IMR-90 (cell line): ENCODE measurements around the gene SLC39A11. TPM values are rescaled to one million over a fixed set of nuclear protein-coding genes. Genes with fewer than 3 reads are reported as not detected.

Experiments used
- ATAC-seq: fragments of 200-7000 bp; cut with Tn5 transposase; 2 replicates; pipeline ENCODE4 v1.9.1; 2020; ENCODE audit warnings: low read depth, mild to moderate bottlenecking, moderate library complexity
- BruUV-seq: library from RNA; stranded (reverse); fragments of 400-500 nt; replicated peaks from 2 replicates; lab custom pipeline; 2021; lab: Mats Ljungman, UMichigan
- CTCF ChIA-PET: fragments of 300-600 bp; formaldehyde crosslinking; extraction: SDS; loops from one replicate; lab custom pipeline; 2021; ENCODE audit warnings: antibody characterized with exemption; lab: Yijun Ruan, JAX
- POLR2A ChIA-PET: fragments of 300-600 bp; sonication (Branson Sonifier 250); formaldehyde crosslinking; loops from one replicate; lab custom pipeline; 2022; ENCODE audit warnings: antibody characterized with exemption; ENCODE audit not compliant: unreplicated experiment; lab: Charles Lee
- DNase-seq: peaks from one replicate; pipeline ENCODE4 v3.0.0; 2013
- H2AFZ ChIP-seq: replicated peaks from 2 replicates; pipeline ENCODE3; 2013; ENCODE audit warnings: low read length, mild to moderate bottlenecking; ENCODE audit not compliant: poor library complexity
- H2AK5ac ChIP-seq: 2 replicates; pipeline ENCODE4 v1.6.1; 2013; ENCODE audit warnings: low read depth, low read length, inconsistent platforms
- H2AK9ac ChIP-seq: replicated peaks from 2 replicates; pipeline ENCODE3; 2013; ENCODE audit warnings: mild to moderate bottlenecking, low read depth, low read length, moderate library complexity; ENCODE audit not compliant: poor library complexity
- H2BK120ac ChIP-seq: 2 replicates; pipeline ENCODE4 v1.6.1; 2013; ENCODE audit warnings: low read depth, low read length, inconsistent platforms
- H2BK15ac ChIP-seq: 3 replicates; pipeline ENCODE4 v1.6.1; 2013; ENCODE audit warnings: low read depth, low read length, inconsistent platforms
- H2BK20ac ChIP-seq: 2 replicates; pipeline ENCODE4 v1.6.1; 2013; ENCODE audit warnings: low read depth, mild to moderate bottlenecking, inconsistent platforms, low read length, moderate library complexity
- H2BK5ac ChIP-seq: 2 replicates; pipeline ENCODE4 v1.6.1; 2013; ENCODE audit warnings: mild to moderate bottlenecking, low read depth, low read length, inconsistent platforms; ENCODE audit not compliant: poor library complexity, severe bottlenecking
- H3K14ac ChIP-seq: replicated peaks from 2 replicates; pipeline ENCODE4 v1.6.1; 2013; ENCODE audit warnings: low read depth, low read length, inconsistent platforms
- H3K18ac ChIP-seq: 2 replicates; pipeline ENCODE4 v1.6.1; 2013; ENCODE audit warnings: low read depth, low read length, control low read depth
- H3K23ac ChIP-seq: 2 replicates; pipeline ENCODE4 v1.6.1; 2013; ENCODE audit warnings: low read depth, low read length, inconsistent platforms
- H3K27ac ChIP-seq: 2 replicates; pipeline ENCODE4 v1.5.1; 2013; ENCODE audit warnings: mild to moderate bottlenecking, control low read depth, low read length; ENCODE audit not compliant: insufficient read depth
- H3K27me3 ChIP-seq: 2 replicates; pipeline ENCODE4 v1.6.1; 2013; ENCODE audit warnings: low read length; ENCODE audit not compliant: control insufficient read depth, insufficient read depth
- H3K36me3 ChIP-seq: 2 replicates; pipeline ENCODE4 v1.6.1; 2013; ENCODE audit warnings: low read length, mixed read lengths; ENCODE audit not compliant: control insufficient read depth, insufficient read depth
- H3K4ac ChIP-seq: 2 replicates; pipeline ENCODE4 v1.6.1; 2013; ENCODE audit warnings: low read depth, low read length, inconsistent platforms
- H3K4me1 ChIP-seq: 2 replicates; pipeline ENCODE4 v1.6.1; 2013; ENCODE audit warnings: low read length, mixed read lengths; ENCODE audit not compliant: control insufficient read depth, insufficient read depth
- H3K4me2 ChIP-seq: 2 replicates; pipeline ENCODE4 v1.6.1; 2013; ENCODE audit warnings: low read depth, mild to moderate bottlenecking, control low read depth, low read length, moderate library complexity
- H3K4me3 ChIP-seq: 2 replicates; pipeline ENCODE4 v1.5.1; 2013; ENCODE audit warnings: low read depth, mild to moderate bottlenecking, control low read depth, low read length, moderate library complexity; ENCODE audit not compliant: insufficient read depth
- H3K56ac ChIP-seq: 2 replicates; pipeline ENCODE4 v1.6.1; 2013; ENCODE audit warnings: low read length, inconsistent platforms; ENCODE audit not compliant: insufficient read depth; ENCODE audit errors: extremely low read depth
- H3K79me1 ChIP-seq, 2 experiments: 2 replicates each; pipeline ENCODE4 v1.6.1; 2013; ENCODE audit warnings: low read length in 2 of 2, inconsistent platforms in 1 of 2, low read depth in 1 of 2
- H3K9ac ChIP-seq: 2 replicates; pipeline ENCODE4 v1.6.1; 2013; ENCODE audit warnings: low read depth, low read length, control low read depth
- H3K9me1 ChIP-seq: 2 replicates; pipeline ENCODE4 v1.6.1; 2013; ENCODE audit warnings: low read length, inconsistent platforms; ENCODE audit not compliant: insufficient read depth
- H3K9me3 ChIP-seq: 2 replicates; pipeline ENCODE4 v1.6.1; 2013; ENCODE audit warnings: low read length; ENCODE audit not compliant: control insufficient read depth, insufficient read depth
- H4K20me1 ChIP-seq: 2 replicates; pipeline ENCODE4 v1.6.1; 2013; ENCODE audit warnings: low read length, inconsistent platforms; ENCODE audit not compliant: insufficient read depth
- H4K5ac ChIP-seq: 2 replicates; pipeline ENCODE4 v1.6.1; 2013; ENCODE audit warnings: mild to moderate bottlenecking, low read depth, low read length, control low read depth
- H4K8ac ChIP-seq, 2 experiments: 2 replicates each; pipeline ENCODE4 v1.6.1; 2013; ENCODE audit warnings: low read depth in 2 of 2, low read length in 2 of 2, control low read depth in 1 of 2, inconsistent platforms in 1 of 2
- H4K91ac ChIP-seq: 2 replicates; pipeline ENCODE4 v1.6.1; 2013; ENCODE audit warnings: low read depth, low read length, inconsistent platforms; ENCODE audit not compliant: insufficient read depth
- BHLHE40 ChIP-seq: fragments of 150-350 bp; IDR thresholded peaks from 2 replicates; pipeline ENCODE4 v1.6.1; 2016; ENCODE audit warnings: mild to moderate bottlenecking, low read depth, low read length
- CEBPB ChIP-seq: IDR thresholded peaks from 2 replicates; pipeline ENCODE4 v1.6.1; 2012; ENCODE audit warnings: low read depth, low read length, improper control_type of control experiment
- CHD1 ChIP-seq: IDR thresholded peaks from 2 replicates; pipeline ENCODE4 v1.6.1; 2012; ENCODE audit warnings: low read depth, low read length, improper control_type of control experiment
- CTCF ChIP-seq: conservative IDR thresholded peaks from 2 replicates; pipeline ENCODE4 v1.5.1; 2012; ENCODE audit warnings: mild to moderate bottlenecking, low read depth, low read length, improper control_type of control experiment
- ELK1 ChIP-seq: fragments of 150-350 bp; IDR thresholded peaks from 2 replicates; pipeline ENCODE4 v1.6.1; 2016; ENCODE audit warnings: low read depth, mild to moderate bottlenecking, low read length, moderate library complexity, borderline replicate concordance
- FOS ChIP-seq: fragments of 150-350 bp; IDR thresholded peaks from 2 replicates; pipeline ENCODE4 v1.6.1; 2016; ENCODE audit warnings: low read depth, low read length
- MAFK ChIP-seq: IDR thresholded peaks from 2 replicates; pipeline ENCODE4 v1.6.1; 2012; ENCODE audit warnings: low read depth, low read length, improper control_type of control experiment
- MAZ ChIP-seq: IDR thresholded peaks from 2 replicates; pipeline ENCODE4 v1.6.1; 2012; ENCODE audit warnings: low read depth, mild to moderate bottlenecking, low read length, improper control_type of control experiment, moderate library complexity, borderline replicate concordance
- MXI1 ChIP-seq: IDR thresholded peaks from 2 replicates; pipeline ENCODE4 v1.6.1; 2012; ENCODE audit warnings: low read depth, mild to moderate bottlenecking, low read length, moderate library complexity, borderline replicate concordance
- NFE2L2 ChIP-seq: fragments of 150-350 bp; IDR thresholded peaks from 2 replicates; pipeline ENCODE4 v1.6.1; 2016; ENCODE audit warnings: low read depth, mild to moderate bottlenecking, low read length
- POLR2A ChIP-seq: IDR thresholded peaks from 2 replicates; pipeline ENCODE4 v1.6.1; 2012; ENCODE audit warnings: mild to moderate bottlenecking, low read depth, low read length
- RAD21 ChIP-seq: IDR thresholded peaks from 2 replicates; pipeline ENCODE4 v1.6.1; 2012; ENCODE audit warnings: low read length, improper control_type of control experiment
- RCOR1 ChIP-seq: IDR thresholded peaks from 2 replicates; pipeline ENCODE4 v1.6.1; 2012; ENCODE audit warnings: mild to moderate bottlenecking, low read length, improper control_type of control experiment; ENCODE audit not compliant: insufficient replicate concordance
- RFX5 ChIP-seq: IDR thresholded peaks from 2 replicates; pipeline ENCODE4 v1.8.0; 2012; ENCODE audit warnings: low read depth, mild to moderate bottlenecking, low read length, moderate library complexity
- SMC3 ChIP-seq: fragments of 150-350 bp; IDR thresholded peaks from 2 replicates; pipeline ENCODE4 v1.6.1; 2016; ENCODE audit warnings: low read depth, mild to moderate bottlenecking, antibody characterized with exemption, low read length, moderate library complexity
- USF2 ChIP-seq: fragments of 150-350 bp; IDR thresholded peaks from 2 replicates; pipeline ENCODE4 v1.6.1; 2017; ENCODE audit warnings: mild to moderate bottlenecking, antibody characterized with exemption, low read length, low read depth
- WGBS, 2 experiments: methylation state at CpG; one replicate each; pipeline versions ENCODE4 v1.1.5 to v1.1.7; 2013; ENCODE audit warnings: missing lambda C conversion rate in 2 of 2; ENCODE audit not compliant: insufficient read length in 1 of 2; ENCODE audit errors: extremely low coverage in 2 of 2; 5-methylcytosine and 5-hydroxymethylcytosine counted together
- dilution Hi-C: fragments of 300-500 bp; cut with HindIII; formaldehyde crosslinking; loops from one replicate; pipeline ENCODE4 v1.14.3; 2018; ENCODE audit warnings: low sequenced_read_pairs; ENCODE audit not compliant: unreplicated experiment
- in situ Hi-C: fragments of 300-500 bp; cut with MboI; formaldehyde crosslinking; loops from 3 replicates; pipeline ENCODE4 v1.14.3; 2019; ENCODE audit warnings: low sequenced_read_pairs, inconsistent platforms, mixed read lengths
- intact Hi-C: fragments of 100-400 bp; cut with micrococcal nuclease; formaldehyde crosslinking; loops from 2 replicates; pipeline ENCODE4 v1.10.0; 2022
- polyA plus RNA-seq, 3 experiments: library from polyadenylated mRNA; depleted of rRNA; stranded (reverse); fragments of >200 nt; gene quantifications; 2 replicates each; pipeline ENCODE4 v1.2.3, GENCODE V29; 2012; ENCODE audit warnings: low replicate concordance in 1 of 3
- total RNA-seq: library from RNA; depleted of rRNA; stranded (reverse); fragments of >200 nt; gene quantifications from 2 replicates; pipeline ENCODE4 v1.2.3, GENCODE V29; 2012

SLC39A11 gene
- total and polyA plus RNA-seq, 2 of the 4 experiments (the other 2 are of a cell fraction), result 8.8 to 14.3 TPM

GRCh38 chr17:72890711-72891110, 201.8 kb downstream of the SLC39A11 start:
- ATAC-seq (no peak; the same call in 1 of the 2 replicates), DNase-seq (peak; percentile 23)
- BruUV-seq, result no TSS peak
- intact Hi-C loops (no loop called here), in situ Hi-C loops (no loop called here), dilution Hi-C loops (no loop called here)
- Histone ChIP-seq H3K36me3 (no peaks in the 10 kb centered on the region), H2AK5ac (no peak overlapping the region), H3K4me2 (no peak overlapping the region), H3K56ac (no peak overlapping the region), H3K18ac (no peak overlapping the region), H2BK20ac (no peak overlapping the region), H4K91ac (no peak overlapping the region), H2BK15ac (no peak overlapping the region), H3K4me1 (no peaks in the 10 kb centered on the region), H3K14ac (no peak overlapping the region), H3K4me3 (no peak overlapping the region), H2AK9ac (no peak overlapping the region), H3K9me3 (no peaks in the 10 kb centered on the region), H3K9ac (no peak overlapping the region), H3K27me3 (no peaks in the 10 kb centered on the region), H3K79me1 (no peaks in the 10 kb centered on the region), H2AFZ (no peak overlapping the region), H4K5ac (no peak overlapping the region), H4K20me1 (no peaks in the 10 kb centered on the region), H3K27ac (no peak overlapping the region), H3K4ac (no peak overlapping the region), H4K8ac (no peak overlapping the region), H2BK120ac (no peak overlapping the region), H3K9me1 (peaks cover 2% of the 10 kb centered on the region; the same call in 1 of the 2 replicates), H3K23ac (no peak overlapping the region), H2BK5ac (no peak overlapping the region)
- no CpG with 5 or more reads among the region's 2 CpGs for WGBS, 2 experiments
- POLR2A ChIA-PET, result interaction anchor here (0.7 kb wide), 1 partner anchor 287 kb away, joined by 3 read pairs; no protein-coding TSS in a partner anchor
- CTCF ChIA-PET, result no interaction called here
- no peak for TF ChIP-seq RAD21
- TF ChIP-seq SMC3, result no peak
- no peak for TF ChIP-seq FOS
- TF ChIP-seq MAFK, result peak; percentile 19; the same call in 1 of the 2 replicates
- no peak for TF ChIP-seq USF2
- no peak for TF ChIP-seq CEBPB
- no peak for TF ChIP-seq MAZ
- no peak for TF ChIP-seq MXI1
- TF ChIP-seq POLR2A, result no peak
- TF ChIP-seq CTCF, result no peak
- no peak for TF ChIP-seq ELK1
- TF ChIP-seq BHLHE40, result no peak
- TF ChIP-seq CHD1, result no peak
- TF ChIP-seq RFX5, result no peak
- TF ChIP-seq NFE2L2, result peak; percentile 51
- no peak for TF ChIP-seq RCOR1
